Astrocyte (in vitro differentiated cells and primary cell): ENCODE measurements around the gene NTM.

Experiments used
- EZH2 ChIP-seq: IDR thresholded peaks from 2 replicates; pipeline ENCODE4 v1.6.1; 2012; ENCODE audit warnings: mild to moderate bottlenecking, low read length, inconsistent platforms; ENCODE audit not compliant: insufficient read depth
- TF ChIP-seq, protein P1 (sequence below): IDR thresholded peaks from 2 replicates; pipeline ENCODE4 v1.5.1; 2011; ENCODE audit warnings: low read depth, mild to moderate bottlenecking, inconsistent platforms, low read length, moderate library complexity; ENCODE audit not compliant: insufficient read depth

DNA sequence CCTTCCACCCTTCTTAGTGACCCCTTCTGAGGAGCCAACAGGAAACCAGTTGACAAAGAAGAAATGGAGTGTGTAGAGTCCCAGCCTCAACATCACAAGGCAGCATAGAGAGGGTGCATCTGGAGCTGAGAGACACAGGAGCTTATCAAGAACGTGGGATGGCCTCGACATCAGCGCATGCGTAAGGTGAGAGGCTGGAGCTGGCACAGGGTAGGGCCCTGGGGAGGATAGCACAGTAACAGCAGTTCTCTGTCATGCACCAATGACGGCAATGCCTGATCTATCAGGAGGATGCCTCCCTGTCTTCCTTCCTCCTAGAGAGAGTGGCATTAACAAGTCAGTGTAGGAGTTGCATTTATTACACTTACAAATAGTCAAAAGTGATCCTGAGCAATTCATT, 426.1 kb downstream of the NTM start:
- TF ChIP-seq EZH2 = no peak
- TF ChIP-seq, protein P1, sequence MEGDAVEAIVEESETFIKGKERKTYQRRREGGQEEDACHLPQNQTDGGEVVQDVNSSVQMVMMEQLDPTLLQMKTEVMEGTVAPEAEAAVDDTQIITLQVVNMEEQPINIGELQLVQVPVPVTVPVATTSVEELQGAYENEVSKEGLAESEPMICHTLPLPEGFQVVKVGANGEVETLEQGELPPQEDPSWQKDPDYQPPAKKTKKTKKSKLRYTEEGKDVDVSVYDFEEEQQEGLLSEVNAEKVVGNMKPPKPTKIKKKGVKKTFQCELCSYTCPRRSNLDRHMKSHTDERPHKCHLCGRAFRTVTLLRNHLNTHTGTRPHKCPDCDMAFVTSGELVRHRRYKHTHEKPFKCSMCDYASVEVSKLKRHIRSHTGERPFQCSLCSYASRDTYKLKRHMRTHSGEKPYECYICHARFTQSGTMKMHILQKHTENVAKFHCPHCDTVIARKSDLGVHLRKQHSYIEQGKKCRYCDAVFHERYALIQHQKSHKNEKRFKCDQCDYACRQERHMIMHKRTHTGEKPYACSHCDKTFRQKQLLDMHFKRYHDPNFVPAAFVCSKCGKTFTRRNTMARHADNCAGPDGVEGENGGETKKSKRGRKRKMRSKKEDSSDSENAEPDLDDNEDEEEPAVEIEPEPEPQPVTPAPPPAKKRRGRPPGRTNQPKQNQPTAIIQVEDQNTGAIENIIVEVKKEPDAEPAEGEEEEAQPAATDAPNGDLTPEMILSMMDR = no peak
